Uterus (tissue), 2 donors: ENCODE data around the gene UBN1.

Experiments used
- POLR2A ChIP-seq, 2 donors: fragments of 450-650 bp; IDR thresholded peaks; one replicate each; pipeline ENCODE4 v1.6.1; 2016; ENCODE audit warnings: antibody characterized with exemption in 2 of 2, mild to moderate bottlenecking in 1 of 2, moderate library complexity in 1 of 2
- TF ChIP-seq, protein P1 (sequence below), 4 experiments: fragments of 200-600 bp in 2 of 4; fragments of 450-650 bp in 2 of 4; sonication (generic) in 2 of 4; IDR thresholded peaks; one replicate each; pipeline ENCODE4 v1.5.1; 2016 to 2019; ENCODE audit warnings: antibody characterized with exemption in 4 of 4, mild to moderate bottlenecking in 2 of 4, moderate library complexity in 1 of 4

GRCh38 chr16:4859190-4859899 is 12.1 kb downstream of the UBN1 start:
- TF ChIP-seq POLR2A (IDR thresholded peaks at IDR 0.05): no peak
- TF ChIP-seq, protein P1, sequence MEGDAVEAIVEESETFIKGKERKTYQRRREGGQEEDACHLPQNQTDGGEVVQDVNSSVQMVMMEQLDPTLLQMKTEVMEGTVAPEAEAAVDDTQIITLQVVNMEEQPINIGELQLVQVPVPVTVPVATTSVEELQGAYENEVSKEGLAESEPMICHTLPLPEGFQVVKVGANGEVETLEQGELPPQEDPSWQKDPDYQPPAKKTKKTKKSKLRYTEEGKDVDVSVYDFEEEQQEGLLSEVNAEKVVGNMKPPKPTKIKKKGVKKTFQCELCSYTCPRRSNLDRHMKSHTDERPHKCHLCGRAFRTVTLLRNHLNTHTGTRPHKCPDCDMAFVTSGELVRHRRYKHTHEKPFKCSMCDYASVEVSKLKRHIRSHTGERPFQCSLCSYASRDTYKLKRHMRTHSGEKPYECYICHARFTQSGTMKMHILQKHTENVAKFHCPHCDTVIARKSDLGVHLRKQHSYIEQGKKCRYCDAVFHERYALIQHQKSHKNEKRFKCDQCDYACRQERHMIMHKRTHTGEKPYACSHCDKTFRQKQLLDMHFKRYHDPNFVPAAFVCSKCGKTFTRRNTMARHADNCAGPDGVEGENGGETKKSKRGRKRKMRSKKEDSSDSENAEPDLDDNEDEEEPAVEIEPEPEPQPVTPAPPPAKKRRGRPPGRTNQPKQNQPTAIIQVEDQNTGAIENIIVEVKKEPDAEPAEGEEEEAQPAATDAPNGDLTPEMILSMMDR (IDR thresholded peaks at IDR 0.05): no peak
